Hepatocyte (in vitro differentiated cells): ENCODE data around the gene C9.

Experiments
- CTCF ChIP-seq: fragments of 200-600 bp; sonication (generic); IDR thresholded peaks from 2 replicates; pipeline ENCODE4 v1.5.1; 2016; ENCODE audit warnings: antibody characterized with exemption, mild to moderate bottlenecking; ENCODE audit not compliant: poor library complexity
- EZH2 ChIP-seq: fragments of 200-600 bp; sonication (generic); IDR thresholded peaks from 2 replicates; pipeline ENCODE4 v1.6.1; 2016; ENCODE audit warnings: antibody characterized with exemption, mild to moderate bottlenecking, borderline replicate concordance

DNA sequence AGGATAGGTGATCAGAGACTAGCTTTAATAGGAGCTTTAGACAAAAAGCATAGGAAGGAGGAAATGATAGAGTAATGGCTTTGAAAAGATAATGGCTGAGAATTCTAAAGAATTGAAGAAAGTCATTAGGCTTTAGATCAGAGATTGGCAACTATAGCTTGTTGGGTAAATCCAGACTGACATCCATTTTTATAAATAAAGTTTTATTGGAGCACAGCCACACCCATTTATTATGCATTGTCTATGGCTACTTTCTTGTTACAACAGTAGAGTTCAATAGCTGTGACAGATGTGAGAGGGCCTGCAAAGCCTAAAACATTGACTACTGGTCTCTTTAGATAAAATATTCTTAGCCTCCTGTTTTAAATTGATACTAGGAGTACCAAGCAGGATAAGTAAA, 104.2 kb downstream of the C9 start:
- TF ChIP-seq EZH2, result no peak
- TF ChIP-seq CTCF, result no peak
